ENCODE results near the gene MRPS18A.

MRPS18A gene

GRCh38 chr6:43695967-43696291 is 8.3 kb upstream of the MRPS18A start:
- FAIRE-seq, result no peak

GRCh38 chr6:43695215-43695966 is 7.8 kb upstream of the MRPS18A start:
- no peak for FAIRE-seq

GRCh38 chr6:43689421-43689820 is 1.8 kb upstream of the MRPS18A start:
- no peak for FAIRE-seq

GRCh38 chr6:43687079-43687436 is 533 bp downstream of the MRPS18A start:
- no peak for FAIRE-seq

- FAIRE-seq, result no peak
Measured at GRCh38 chr6:43683708-43684455, 3.7 kb downstream of the MRPS18A start.

GRCh38 chr6:43682724-43683429 is 4.7 kb downstream of the MRPS18A start:
- FAIRE-seq, result no peak

- FAIRE-seq, result no peak
Measured at GRCh38 chr6:43681303-43681702, 6.3 kb downstream of the MRPS18A start.

- FAIRE-seq, result no peak
Measured at GRCh38 chr6:43680308-43681200, 7.0 kb downstream of the MRPS18A start.

GRCh38 chr6:43679057-43679456 is 8.5 kb downstream of the MRPS18A start:
- no peak for FAIRE-seq

- FAIRE-seq, result no peak
Measured at GRCh38 chr6:43678341-43678740, 9.2 kb downstream of the MRPS18A start.

- FAIRE-seq, result no peak
Measured at GRCh38 chr6:43677759-43678158, 9.8 kb downstream of the MRPS18A start.

- FAIRE-seq, result no peak
Measured at GRCh38 chr6:43676962-43677606, 10.5 kb downstream of the MRPS18A start.

- FAIRE-seq, result no peak
Measured at GRCh38 chr6:43674921-43675320, 12.7 kb downstream of the MRPS18A start.

- no peak for FAIRE-seq
Measured at GRCh38 chr6:43674291-43674690, 13.3 kb downstream of the MRPS18A start.

- FAIRE-seq, result no peak
Measured at GRCh38 chr6:43673444-43674084, 14.0 kb downstream of the MRPS18A start.

- FAIRE-seq, result no peak
Measured at GRCh38 chr6:43671801-43672690, 15.5 kb downstream of the MRPS18A start.

- no peak for FAIRE-seq
Measured at GRCh38 chr6:43671011-43671800, 16.4 kb downstream of the MRPS18A start.

- no peak for FAIRE-seq
Measured at GRCh38 chr6:43670623-43670986, 17.0 kb downstream of the MRPS18A start.

- no peak for FAIRE-seq
Measured at GRCh38 chr6:43669922-43670622, 17.5 kb downstream of the MRPS18A start.
